ENCODE measurements around the gene OTUB2.

The OTUB2 gene

GRCh38 chr14:94011795-94012194 is 14.3 kb upstream of the OTUB2 start:
- TF ChIP-seq CTCF (IDR thresholded peaks at IDR 0.05) = no peak
- no peaks in the 10 kb centered on the region for H3K36me3 Mint-ChIP-seq (ENCODE audit: low read depth)
- no peak overlapping the region for H3K27ac Mint-ChIP-seq
- H3K9me3 Mint-ChIP-seq = no peaks in the 10 kb centered on the region
- peaks cover 11% of the 10 kb centered on the region for H3K4me1 Mint-ChIP-seq
- H3K27me3 Mint-ChIP-seq (ENCODE audit: low read depth, poor library complexity) = peaks cover 25% of the 10 kb centered on the region
- no peak for DNase-seq
- H3K4me3 Mint-ChIP-seq = no peak overlapping the region

GRCh38 chr14:94014382-94014781 is 11.8 kb upstream of the OTUB2 start:
- no peak overlapping the region for H3K27ac Mint-ChIP-seq
- no peak overlapping the region for H3K4me3 Mint-ChIP-seq
- H3K27me3 Mint-ChIP-seq (ENCODE audit: low read depth, poor library complexity) = peaks cover 22% of the 10 kb centered on the region
- H3K4me1 Mint-ChIP-seq = peaks cover 26% of the 10 kb centered on the region
- H3K9me3 Mint-ChIP-seq = no peaks in the 10 kb centered on the region
- TF ChIP-seq CTCF (IDR thresholded peaks at IDR 0.05) = no peak
- no peak for DNase-seq
- H3K36me3 Mint-ChIP-seq (ENCODE audit: low read depth) = no peaks in the 10 kb centered on the region

GRCh38 chr14:94015223-94015622 is 10.9 kb upstream of the OTUB2 start:
- peaks cover 28% of the 10 kb centered on the region for H3K4me1 Mint-ChIP-seq
- DNase-seq = no peak
- TF ChIP-seq CTCF (IDR thresholded peaks at IDR 0.05) = no peak
- H3K27ac Mint-ChIP-seq = no peak overlapping the region
- H3K27me3 Mint-ChIP-seq (ENCODE audit: low read depth, poor library complexity) = peaks cover 19% of the 10 kb centered on the region
- H3K4me3 Mint-ChIP-seq = no peak overlapping the region
- H3K9me3 Mint-ChIP-seq = no peaks in the 10 kb centered on the region
- H3K36me3 Mint-ChIP-seq (ENCODE audit: low read depth) = no peaks in the 10 kb centered on the region

- no peak for TF ChIP-seq CTCF (IDR thresholded peaks at IDR 0.05)
- H3K4me3 Mint-ChIP-seq = no peak overlapping the region
- no peaks in the 10 kb centered on the region for H3K9me3 Mint-ChIP-seq
- no peak overlapping the region for H3K27ac Mint-ChIP-seq
- no peaks in the 10 kb centered on the region for H3K36me3 Mint-ChIP-seq (ENCODE audit: low read depth)
- peaks cover 40% of the 10 kb centered on the region for H3K4me1 Mint-ChIP-seq
- H3K27me3 Mint-ChIP-seq (ENCODE audit: low read depth, poor library complexity) = peaks cover 19% of the 10 kb centered on the region
- DNase-seq = no peak
These were observed 9.6 kb upstream of the OTUB2 start for GRCh38 chr14:94016446-94016976.

- H3K36me3 Mint-ChIP-seq (ENCODE audit: low read depth) = no peaks in the 10 kb centered on the region
- H3K27me3 Mint-ChIP-seq (ENCODE audit: low read depth, poor library complexity) = peaks cover 23% of the 10 kb centered on the region
- H3K4me1 Mint-ChIP-seq = peaks cover 56% of the 10 kb centered on the region
- no peak for TF ChIP-seq CTCF (IDR thresholded peaks at IDR 0.05)
- H3K27ac Mint-ChIP-seq = no peak overlapping the region
- DNase-seq = no peak
- H3K4me3 Mint-ChIP-seq = no peak overlapping the region
- H3K9me3 Mint-ChIP-seq = no peaks in the 10 kb centered on the region
These were observed 7.8 kb upstream of the OTUB2 start for GRCh38 chr14:94018308-94018707.

- peaks cover 55% of the 10 kb centered on the region for H3K4me1 Mint-ChIP-seq
- no peaks in the 10 kb centered on the region for H3K9me3 Mint-ChIP-seq
- no peaks in the 10 kb centered on the region for H3K36me3 Mint-ChIP-seq (ENCODE audit: low read depth)
- no peak for TF ChIP-seq CTCF (IDR thresholded peaks at IDR 0.05)
- DNase-seq = no peak
- H3K4me3 Mint-ChIP-seq = no peak overlapping the region
- peaks cover 23% of the 10 kb centered on the region for H3K27me3 Mint-ChIP-seq (ENCODE audit: low read depth, poor library complexity)
- H3K27ac Mint-ChIP-seq = no peak overlapping the region
These were observed 6.8 kb upstream of the OTUB2 start for GRCh38 chr14:94019329-94019728.
